PC-3 (cell line): ENCODE measurements around the gene PTPRE. TPM values are rescaled to one million over a fixed set of nuclear protein-coding genes. Genes with fewer than 3 reads are reported as not detected.

ENCODE experiments used
- ATAC-seq: fragments of 200-7000 bp; cut with Tn5 transposase; 2 replicates; pipeline ENCODE4 v1.9.1; 2020; ENCODE audit warnings: mild to moderate bottlenecking, moderate library complexity
- BruUV-seq: library from RNA; stranded (reverse); fragments of 400-500 nt; replicated peaks from 2 replicates; lab custom pipeline; 2021; lab: Mats Ljungman, UMichigan
- CTCF ChIA-PET: fragments of 300-600 bp; sonication (Branson Sonifier 250); formaldehyde crosslinking; loops from one replicate; lab custom pipeline; 2022; ENCODE audit warnings: antibody characterized with exemption; lab: Charles Lee
- POLR2A ChIA-PET: fragments of 300-600 bp; sonication (Branson Sonifier 250); formaldehyde crosslinking; loops from one replicate; lab custom pipeline; 2022; ENCODE audit warnings: antibody characterized with exemption; ENCODE audit not compliant: unreplicated experiment; lab: Charles Lee
- DNase-seq: peaks from one replicate; pipeline ENCODE4 v3.0.0-alpha.2; 2015
- H2AFZ ChIP-seq: fragments of 300-600 bp; sonication (generic); 2 replicates; pipeline ENCODE4 v1.6.0; 2016; ENCODE audit warnings: antibody characterized with exemption, low read length
- H3F3A ChIP-seq: fragments of 300-600 bp; sonication (generic); one replicate; pipeline ENCODE4 v1.6.0; 2017; ENCODE audit warnings: antibody characterized with exemption, low read length, control low read depth, mild to moderate bottlenecking; ENCODE audit not compliant: unreplicated experiment
- H3K27ac ChIP-seq: fragments of 300-600 bp; sonication (generic); 2 replicates; pipeline ENCODE4 v1.5.1; 2016; ENCODE audit warnings: mild to moderate bottlenecking, low read length
- H3K27me3 ChIP-seq: fragments of 300-600 bp; sonication (generic); 2 replicates; pipeline ENCODE4 v1.6.1; 2016; ENCODE audit warnings: low read length, mixed read lengths
- H3K36me3 ChIP-seq: fragments of 300-600 bp; sonication (generic); 2 replicates; pipeline ENCODE4 v1.6.1; 2016; ENCODE audit warnings: low read depth, mixed run types, low read length, mixed read lengths
- H3K4me1 ChIP-seq: fragments of 300-600 bp; sonication (generic); 2 replicates; pipeline ENCODE4 v1.5.1; 2016; ENCODE audit warnings: low read length; ENCODE audit not compliant: insufficient read depth
- H3K4me2 ChIP-seq: fragments of 300-600 bp; sonication (generic); 2 replicates; pipeline ENCODE4 v1.6.0; 2016; ENCODE audit warnings: low read length
- H3K4me3 ChIP-seq: fragments of 300-600 bp; sonication (generic); 2 replicates; pipeline ENCODE4 v1.5.1; 2016; ENCODE audit warnings: mild to moderate bottlenecking, low read length, mixed read lengths
- H3K79me2 ChIP-seq: fragments of 300-600 bp; sonication (generic); 2 replicates; pipeline ENCODE4 v1.6.1; 2017; ENCODE audit warnings: low read length, mixed read lengths
- H3K9ac ChIP-seq: fragments of 300-600 bp; sonication (generic); 2 replicates; pipeline ENCODE4 v1.6.0; 2016; ENCODE audit warnings: mild to moderate bottlenecking, low read length
- H3K9me2 ChIP-seq: fragments of 300-600 bp; sonication (generic); replicated peaks from 2 replicates; pipeline ENCODE4 v1.6.1; 2016; ENCODE audit warnings: mixed run types, low read length, mixed read lengths
- H3K9me3 ChIP-seq: fragments of 300-600 bp; sonication (generic); 2 replicates; pipeline ENCODE4 v1.6.1; 2016; ENCODE audit warnings: low read length, mixed read lengths
- H4K20me1 ChIP-seq: fragments of 300-600 bp; sonication (generic); 2 replicates; pipeline ENCODE4 v1.6.1; 2016; ENCODE audit warnings: low read length, mixed read lengths
- CTCF ChIP-seq: fragments of 300-600 bp; sonication (generic); conservative IDR thresholded peaks from 2 replicates; pipeline ENCODE4 v1.5.1; 2017; ENCODE audit warnings: antibody characterized with exemption, low read depth, mild to moderate bottlenecking, low read length
- EZH2 ChIP-seq: fragments of 300-600 bp; sonication (generic); IDR thresholded peaks from one replicate; pipeline ENCODE4 v1.6.1; 2017; ENCODE audit warnings: antibody characterized with exemption, mild to moderate bottlenecking, low read length; ENCODE audit not compliant: unreplicated experiment
- EZH2phosphoT487 ChIP-seq: fragments of 300-600 bp; sonication (generic); IDR thresholded peaks from 2 replicates; pipeline ENCODE4 v1.6.1; 2018; ENCODE audit warnings: mild to moderate bottlenecking, antibody characterized with exemption, low read length, borderline replicate concordance
- intact Hi-C: fragments of 100-400 bp; cut with micrococcal nuclease; formaldehyde crosslinking; loops from 2 replicates; pipeline ENCODE4 v1.9.0; 2023
- total RNA-seq: library from RNA; depleted of rRNA; stranded (reverse); fragments of >200 nt; gene quantifications from 2 replicates; pipeline ENCODE4 v1.2.3, GENCODE V29; 2014

Gene PTPRE
- total RNA-seq, 1 experiment from 2014 or later: 3.1 TPM

DNA sequence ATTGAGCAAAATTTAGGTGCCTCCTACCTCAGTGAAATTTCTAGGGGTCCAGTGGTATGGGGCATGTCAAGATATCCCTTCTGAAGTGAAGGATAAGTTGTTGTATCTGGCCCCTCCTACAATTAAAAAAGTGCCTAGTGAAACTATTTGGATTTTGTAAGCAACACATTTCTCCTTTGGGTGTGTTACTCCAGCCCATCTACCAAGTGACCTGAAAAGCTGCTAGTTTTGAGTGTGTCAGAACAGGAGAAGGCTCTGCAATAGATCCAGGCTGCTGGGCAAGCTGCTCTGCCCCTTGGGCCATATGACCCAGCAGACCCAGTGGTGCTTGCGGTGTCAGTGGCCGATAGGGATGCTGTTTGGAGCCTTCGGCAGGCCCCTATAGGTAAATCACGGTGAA lies 46.0 kb downstream of the PTPRE start:
- no peaks in the 10 kb centered on the region for H3K36me3 ChIP-seq
- ChIA-PET POLR2A (no interaction called here), CTCF (no interaction called here)
- no peak overlapping the region for H3K27ac ChIP-seq
- DNase-seq (no peak), ATAC-seq (no peak)
- no peak overlapping the region for H2AFZ ChIP-seq
- intact Hi-C loops: no loop called here
- no peaks in the 10 kb centered on the region for H4K20me1 ChIP-seq
- H3K9ac ChIP-seq: no peak overlapping the region
- no peak overlapping the region for H3K4me2 ChIP-seq
- no peaks in the 10 kb centered on the region for H3K9me3 ChIP-seq
- no peak overlapping the region for H3K4me3 ChIP-seq
- H3K4me1 ChIP-seq: no peaks in the 10 kb centered on the region
- H3F3A ChIP-seq: no peaks in the 10 kb centered on the region
- BruUV-seq: no TSS peak
- no peaks in the 10 kb centered on the region for H3K27me3 ChIP-seq
- TF ChIP-seq EZH2phosphoT487: no peak
- H3K79me2 ChIP-seq: no peaks in the 10 kb centered on the region
- no peaks in the 10 kb centered on the region for H3K9me2 ChIP-seq

- no TSS peak for BruUV-seq
- no peak overlapping the region for H3K4me2 ChIP-seq
- H3K4me3 ChIP-seq: no peak overlapping the region
- no peaks in the 10 kb centered on the region for H3K36me3 ChIP-seq
- no peaks in the 10 kb centered on the region for H3K4me1 ChIP-seq
- no peak for TF ChIP-seq EZH2phosphoT487
- no peak for TF ChIP-seq CTCF
- H2AFZ ChIP-seq: no peak overlapping the region
- H3K9me2 ChIP-seq: no peaks in the 10 kb centered on the region
- no peak for DNase-seq
- no peak for ATAC-seq
- H3K27me3 ChIP-seq: no peaks in the 10 kb centered on the region
- H3K9me3 ChIP-seq: no peaks in the 10 kb centered on the region
- no peaks in the 10 kb centered on the region for H3F3A ChIP-seq
- ChIA-PET CTCF (no interaction called here), POLR2A (no interaction called here)
- H3K27ac ChIP-seq: no peak overlapping the region
- no peaks in the 10 kb centered on the region for H3K79me2 ChIP-seq
- H4K20me1 ChIP-seq: no peaks in the 10 kb centered on the region
- intact Hi-C loops: no loop called here
- H3K9ac ChIP-seq: no peak overlapping the region
Measured at GRCh38 chr10:127953876-127954275, 47.0 kb downstream of the PTPRE start.

- H3K4me1 ChIP-seq: no peaks in the 10 kb centered on the region
- ATAC-seq: no peak
- no peaks in the 10 kb centered on the region for H3K9me3 ChIP-seq
- H4K20me1 ChIP-seq: no peaks in the 10 kb centered on the region
- H3K27ac ChIP-seq: no peak overlapping the region
- no peak overlapping the region for H3K4me3 ChIP-seq
- no peak overlapping the region for H2AFZ ChIP-seq
- no peaks in the 10 kb centered on the region for H3K36me3 ChIP-seq
- CTCF ChIA-PET: no interaction called here
- H3K79me2 ChIP-seq: no peaks in the 10 kb centered on the region
- H3K4me2 ChIP-seq: no peak overlapping the region
- no TSS peak for BruUV-seq
- TF ChIP-seq EZH2phosphoT487: no peak
- TF ChIP-seq EZH2: no peak
- TF ChIP-seq CTCF: no peak
- H3K9me2 ChIP-seq: no peaks in the 10 kb centered on the region
- no peak for DNase-seq
- POLR2A ChIA-PET: no interaction called here
- H3K27me3 ChIP-seq: no peaks in the 10 kb centered on the region
- no peak overlapping the region for H3K9ac ChIP-seq
- intact Hi-C loops: no loop called here
- H3F3A ChIP-seq: no peaks in the 10 kb centered on the region
Measured at GRCh38 chr10:127959428-127959827, 52.5 kb downstream of the PTPRE start.
